ENCODE data around the gene AKAIN1.

Gene AKAIN1

GRCh38 chr18:5158172-5158571 is 38.9 kb downstream of the AKAIN1 start:
- TF ChIP-seq POLR2AphosphoS5 (IDR thresholded peaks at IDR 0.05; ENCODE audit: low read depth, low read length) (no peak), FOXP2 (optimal IDR thresholded peaks at IDR 0.05; ENCODE audit: borderline replicate concordance, extremely low read depth, extremely low read length, insufficient read depth) (no peak), TAF1 (IDR thresholded peaks at IDR 0.05; ENCODE audit: borderline replicate concordance, insufficient read depth, low read length) (no peak), SIN3A (IDR thresholded peaks at IDR 0.05; ENCODE audit: borderline replicate concordance, insufficient read depth, low read length) (no peak)

DNA sequence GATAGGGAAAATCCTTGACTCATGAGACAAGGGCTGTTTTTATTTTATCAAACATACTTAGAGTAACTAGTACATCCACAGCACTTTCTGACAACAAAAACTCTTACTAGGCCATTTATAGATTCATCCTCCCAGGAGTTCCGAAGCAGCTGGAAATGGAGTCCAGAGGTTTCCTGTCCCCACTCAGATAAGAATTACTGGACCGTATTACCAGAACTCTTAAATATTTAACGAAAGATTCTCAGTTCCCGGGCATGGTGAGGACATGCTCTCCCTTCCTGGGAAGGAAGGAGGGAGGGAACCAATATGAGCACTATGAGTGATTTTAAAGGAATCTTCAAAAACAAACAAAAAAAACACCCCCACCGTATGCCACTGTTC is 41.2 kb downstream of the AKAIN1 start:
- TF ChIP-seq SIN3A (IDR thresholded peaks at IDR 0.05; ENCODE audit: borderline replicate concordance, insufficient read depth, low read length) (no peak), REST (IDR thresholded peaks at IDR 0.05; ENCODE audit: insufficient read depth in 1 of 2, low read depth in 2 of 2, low read length in 2 of 2) (no peak), TAF1 (IDR thresholded peaks at IDR 0.05; ENCODE audit: borderline replicate concordance, insufficient read depth, low read length) (no peak), FOXP2 (optimal IDR thresholded peaks at IDR 0.05; ENCODE audit: borderline replicate concordance, extremely low read depth, extremely low read length, insufficient read depth) (no peak), POLR2AphosphoS5 (IDR thresholded peaks at IDR 0.05; ENCODE audit: low read depth, low read length) (no peak)

DNA sequence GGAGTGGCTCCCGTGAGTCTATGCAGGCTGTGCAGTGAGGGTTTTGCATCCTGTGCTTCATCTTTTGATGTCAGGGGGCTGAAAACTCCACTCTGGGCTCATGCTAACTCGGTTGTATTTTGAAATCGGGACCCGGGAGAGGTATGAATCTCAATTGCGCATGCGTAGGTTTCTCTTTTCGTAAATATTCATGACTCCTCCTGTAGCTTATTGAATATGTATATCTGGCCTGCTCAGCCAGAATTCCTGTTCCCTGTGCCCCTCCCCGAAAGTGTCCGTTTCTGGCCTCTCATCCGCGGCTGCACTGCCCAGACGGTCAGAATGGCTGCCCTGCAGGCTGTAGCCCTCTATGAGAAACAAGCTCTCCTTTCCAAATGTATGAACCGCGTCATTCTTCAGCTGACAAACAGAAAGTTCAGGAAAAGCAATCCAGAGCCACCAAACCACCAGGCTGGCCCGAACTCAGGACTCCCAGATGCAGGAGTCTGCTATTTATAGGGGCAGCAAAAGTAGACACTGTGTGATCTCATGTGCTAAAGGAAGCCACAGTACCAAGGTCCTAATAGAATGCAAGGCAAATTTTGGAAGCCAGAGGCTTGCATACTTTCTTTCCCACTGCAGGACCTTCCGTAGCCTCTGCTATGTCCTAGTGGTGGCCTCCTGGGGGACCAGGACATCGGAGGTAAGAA is 41.7 kb downstream of the AKAIN1 start:
- TF ChIP-seq POLR2AphosphoS5 (IDR thresholded peaks at IDR 0.05; ENCODE audit: low read depth, low read length) (no peak), TAF1 (IDR thresholded peaks at IDR 0.05; ENCODE audit: borderline replicate concordance, insufficient read depth, low read length) (no peak)

- TF ChIP-seq FOXP2 (optimal IDR thresholded peaks at IDR 0.05; ENCODE audit: borderline replicate concordance, extremely low read depth, extremely low read length, insufficient read depth) (no peak), TAF1 (IDR thresholded peaks at IDR 0.05; ENCODE audit: borderline replicate concordance, insufficient read depth, low read length) (no peak), SIN3A (IDR thresholded peaks at IDR 0.05; ENCODE audit: borderline replicate concordance, insufficient read depth, low read length) (no peak), POLR2AphosphoS5 (IDR thresholded peaks at IDR 0.05; ENCODE audit: low read depth, low read length) (no peak), REST (IDR thresholded peaks at IDR 0.05; ENCODE audit: insufficient read depth in 1 of 2, low read depth in 2 of 2, low read length in 2 of 2) (no peak)
These were observed 44.6 kb downstream of the AKAIN1 start for GRCh38 chr18:5152343-5153020.

GRCh38 chr18:5150894-5151293 is 46.2 kb downstream of the AKAIN1 start:
- TF ChIP-seq TAF1 (IDR thresholded peaks at IDR 0.05; ENCODE audit: borderline replicate concordance, insufficient read depth, low read length) (no peak), REST (IDR thresholded peaks at IDR 0.05; ENCODE audit: insufficient read depth in 1 of 2, low read depth in 2 of 2, low read length in 2 of 2) (no peak), SIN3A (IDR thresholded peaks at IDR 0.05; ENCODE audit: borderline replicate concordance, insufficient read depth, low read length) (no peak), FOXP2 (optimal IDR thresholded peaks at IDR 0.05; ENCODE audit: borderline replicate concordance, extremely low read depth, extremely low read length, insufficient read depth) (no peak), POLR2AphosphoS5 (IDR thresholded peaks at IDR 0.05; ENCODE audit: low read depth, low read length) (no peak)

DNA sequence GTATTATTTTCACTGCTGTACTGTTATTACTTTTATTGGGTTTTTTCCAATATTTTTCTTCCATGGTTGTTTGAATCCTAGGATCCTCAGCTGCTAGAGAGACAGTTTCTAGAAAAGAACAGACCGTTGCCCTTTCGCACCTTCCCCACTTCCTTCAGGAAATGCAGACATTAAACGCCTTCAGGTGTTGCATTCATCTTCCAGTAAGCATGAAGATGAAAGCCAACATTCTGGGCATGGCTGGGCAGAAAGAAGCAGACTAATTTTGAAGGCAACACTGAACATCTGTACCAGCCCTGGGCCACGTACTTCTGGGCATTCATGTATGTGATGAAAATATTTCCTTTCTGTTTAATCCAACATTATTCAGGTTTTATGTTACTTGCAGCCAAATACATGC is 51.0 kb downstream of the AKAIN1 start:
- no peak for TF ChIP-seq TAF1 (IDR thresholded peaks at IDR 0.05; ENCODE audit: borderline replicate concordance, insufficient read depth, low read length)
- no peak for TF ChIP-seq SIN3A (IDR thresholded peaks at IDR 0.05; ENCODE audit: borderline replicate concordance, insufficient read depth, low read length)
